NAMALWA (cell line): Measurements from ENCODE around the gene LPIN1.
"Not testable (repeated sequence)": the region's sequence is repeated elsewhere in the genome, so short reads cannot be mapped to it uniquely, and the experiment has no call there.

Source experiments
- DNase-seq: peaks from one replicate; pipeline ENCODE4 v3.0.0-alpha.2; 2015; ENCODE audit warnings: low spot score

The LPIN1 gene

GRCh38 chr2:11832531-11832930 lies 86.1 kb downstream of the LPIN1 start:
- DNase-seq, result no peak

DNA sequence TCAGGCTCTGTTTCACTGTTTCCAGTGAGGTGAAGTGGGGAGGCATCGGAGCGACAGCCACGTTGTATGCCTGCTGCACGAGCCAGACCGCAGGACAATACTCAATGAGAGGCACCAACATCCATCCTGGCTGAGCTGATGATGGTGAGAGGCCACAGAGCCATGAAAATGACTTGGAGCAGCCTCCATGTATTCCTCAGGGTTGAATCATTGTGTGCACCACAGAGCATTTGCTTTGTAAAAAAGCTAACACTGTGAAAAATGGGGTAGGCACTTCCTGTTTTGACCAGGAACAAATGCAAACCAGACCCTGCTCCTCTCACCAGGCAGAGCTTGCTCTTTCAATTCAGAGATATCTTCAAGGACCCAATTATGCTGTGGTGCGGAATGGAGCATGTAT lies 87.2 kb downstream of the LPIN1 start:
- DNase-seq, result peak; percentile 17

GRCh38 chr2:11835403-11835802 lies 89.0 kb downstream of the LPIN1 start:
- no peak for DNase-seq

- no peak for DNase-seq
Measured at GRCh38 chr2:11836647-11837219, 90.3 kb downstream of the LPIN1 start.

DNA sequence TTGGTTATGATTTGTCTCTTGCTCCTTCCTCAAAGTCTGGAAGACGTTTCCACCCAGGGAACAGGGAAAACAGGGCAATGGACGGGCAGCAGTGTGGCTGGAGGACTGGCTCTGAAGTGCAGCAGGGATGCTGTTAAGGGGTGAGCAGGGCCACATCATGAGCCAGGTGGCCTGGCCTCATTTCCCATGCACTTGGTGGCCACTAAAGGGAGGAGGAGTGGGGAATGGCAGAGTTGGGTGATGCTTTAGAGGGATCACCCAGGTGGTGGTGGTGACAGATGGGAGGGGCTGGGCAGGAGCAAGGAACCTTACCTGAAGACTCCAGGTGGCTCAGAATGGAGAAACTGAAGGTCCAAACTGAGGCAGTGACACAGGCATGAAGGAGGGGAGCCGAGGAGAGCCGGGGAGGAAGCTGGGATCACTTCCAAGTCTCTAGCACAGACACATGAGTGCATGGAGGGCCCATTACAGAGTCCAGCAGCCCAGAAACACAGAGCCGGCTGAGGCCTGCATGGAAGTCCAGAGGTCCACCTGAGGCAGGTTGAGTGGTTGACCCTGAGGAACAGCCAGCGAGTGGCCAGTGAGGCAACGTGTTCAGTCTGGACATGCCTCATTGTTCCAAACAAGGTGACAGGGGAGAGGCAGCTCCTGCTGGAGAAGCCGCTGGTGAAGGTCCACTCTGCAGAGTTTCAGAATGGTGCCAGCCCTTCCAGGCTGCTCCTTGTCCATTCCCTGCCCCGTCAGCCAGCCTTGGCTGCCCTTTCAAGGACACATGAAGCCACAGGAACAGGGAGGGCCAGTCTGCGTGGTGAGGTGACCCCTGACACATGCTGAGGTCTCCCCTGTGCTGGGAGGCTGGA lies 91.7 kb downstream of the LPIN1 start:
- no peak for DNase-seq

- no peak for DNase-seq
Measured at GRCh38 chr2:11839916-11840315, 93.5 kb downstream of the LPIN1 start.

- no peak for DNase-seq
Measured at GRCh38 chr2:11842336-11842735, 95.9 kb downstream of the LPIN1 start.

DNA sequence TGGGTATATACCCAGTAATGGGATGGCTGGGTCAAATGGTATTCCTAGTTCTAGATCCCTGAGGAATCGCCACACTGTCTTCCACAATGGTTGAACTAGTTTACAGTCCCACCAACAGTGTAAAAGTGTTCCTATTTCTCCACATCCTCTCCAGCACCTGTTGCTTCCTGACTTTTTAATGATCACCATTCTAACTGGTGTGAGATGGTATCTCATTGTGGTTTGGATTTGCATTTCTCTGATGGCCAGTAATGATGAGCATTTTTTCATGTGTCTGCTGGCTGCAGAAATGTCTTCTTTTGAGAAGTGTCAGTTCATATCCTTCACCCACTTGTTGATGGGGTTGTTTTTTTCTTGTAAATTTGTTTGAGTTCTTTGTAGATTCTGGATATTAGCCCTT lies 98.4 kb downstream of the LPIN1 start:
- not testable (repeated sequence) for DNase-seq

DNA sequence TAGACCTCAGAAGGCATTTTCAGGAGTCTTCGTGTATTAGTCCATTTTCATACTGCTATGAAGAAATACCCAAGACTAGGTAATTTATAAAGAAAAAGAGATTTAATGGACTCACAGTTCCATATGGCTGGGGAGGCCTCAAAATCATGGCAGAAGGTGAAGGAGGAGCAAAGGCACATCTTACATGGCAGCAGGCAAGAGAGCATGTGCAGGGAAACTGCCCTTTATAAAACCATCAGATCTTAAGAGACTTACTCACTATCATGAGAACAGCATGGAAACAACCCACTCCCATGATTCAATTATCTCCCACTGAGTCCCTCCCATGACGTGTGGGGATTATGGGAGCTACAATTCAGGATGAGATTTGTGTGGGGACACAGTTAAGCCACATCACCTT lies 101.5 kb downstream of the LPIN1 start:
- DNase-seq, result not testable (repeated sequence)

- no peak for DNase-seq
Measured at GRCh38 chr2:11850082-11850481, 103.7 kb downstream of the LPIN1 start.

GRCh38 chr2:11852526-11853196 lies 106.2 kb downstream of the LPIN1 start:
- DNase-seq, result no peak

DNA sequence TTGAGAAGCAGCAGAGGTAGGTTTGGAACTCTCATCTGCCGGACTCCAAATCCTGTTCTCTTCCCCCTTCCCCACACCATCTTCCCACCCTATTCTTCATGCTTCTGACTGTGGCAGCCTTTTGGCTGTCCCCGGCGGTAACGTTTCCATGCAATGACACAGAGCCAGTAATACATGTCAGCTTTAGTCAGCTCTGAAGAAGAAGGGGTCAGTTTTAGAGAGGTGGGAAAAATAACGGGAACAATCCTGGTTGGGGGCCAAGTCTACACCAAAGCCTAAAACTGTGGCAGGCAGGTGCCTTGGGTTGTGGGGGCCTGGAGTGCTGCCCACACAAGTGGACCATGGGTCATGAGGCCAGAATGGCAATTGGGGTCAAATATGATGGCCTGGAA lies 106.8 kb downstream of the LPIN1 start:
- no peak for DNase-seq

- peak; percentile 19 for DNase-seq
Measured at GRCh38 chr2:11855064-11855760, 108.8 kb downstream of the LPIN1 start.

DNA sequence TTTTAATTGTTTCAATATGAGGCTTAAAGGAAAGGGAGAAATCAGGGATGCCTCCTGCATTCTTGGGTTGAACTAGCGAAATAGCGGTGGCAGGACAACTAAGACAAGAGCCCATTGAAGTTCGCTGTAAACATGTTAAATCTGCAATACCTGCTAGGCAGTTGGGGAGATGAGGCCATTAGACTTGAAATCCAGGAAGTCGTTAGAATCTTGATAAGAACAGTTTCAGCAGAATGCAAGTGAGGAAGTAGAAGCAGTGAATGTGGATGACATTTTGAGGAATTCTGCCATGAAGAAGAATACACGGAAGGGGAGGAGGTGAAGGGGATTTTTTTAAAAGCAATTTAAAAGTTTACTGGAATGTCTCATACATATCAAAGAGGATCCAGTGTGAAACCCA lies 109.7 kb downstream of the LPIN1 start:
- no peak for DNase-seq

- DNase-seq, result no peak
Measured at GRCh38 chr2:11858883-11859282, 112.5 kb downstream of the LPIN1 start.

GRCh38 chr2:11859975-11860374 lies 113.5 kb downstream of the LPIN1 start:
- DNase-seq, result not testable (repeated sequence)

- no peak for DNase-seq
Measured at GRCh38 chr2:11861044-11861443, 114.6 kb downstream of the LPIN1 start.

GRCh38 chr2:11862049-11862448 lies 115.6 kb downstream of the LPIN1 start:
- no peak for DNase-seq

DNA sequence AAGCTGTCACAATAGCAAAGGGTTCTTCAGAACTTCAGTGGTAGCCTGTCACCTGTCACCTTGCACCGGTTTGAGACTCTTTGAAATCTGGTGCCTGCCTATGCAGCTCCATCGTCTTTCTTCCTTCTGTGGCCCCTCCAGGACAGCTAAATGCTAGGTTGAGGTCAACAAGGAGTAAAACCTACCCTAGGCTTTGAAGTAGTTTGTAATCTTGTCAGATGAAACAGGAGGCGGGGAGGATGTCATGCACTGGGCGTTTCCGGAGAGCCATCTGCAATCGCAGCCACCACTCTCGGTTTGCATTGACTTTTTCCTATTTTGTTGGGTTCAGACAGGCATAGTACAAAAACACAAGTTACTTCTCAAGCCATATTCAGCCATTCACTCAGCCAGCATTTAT lies 116.7 kb downstream of the LPIN1 start:
- DNase-seq, result peak; percentile 13

DNA sequence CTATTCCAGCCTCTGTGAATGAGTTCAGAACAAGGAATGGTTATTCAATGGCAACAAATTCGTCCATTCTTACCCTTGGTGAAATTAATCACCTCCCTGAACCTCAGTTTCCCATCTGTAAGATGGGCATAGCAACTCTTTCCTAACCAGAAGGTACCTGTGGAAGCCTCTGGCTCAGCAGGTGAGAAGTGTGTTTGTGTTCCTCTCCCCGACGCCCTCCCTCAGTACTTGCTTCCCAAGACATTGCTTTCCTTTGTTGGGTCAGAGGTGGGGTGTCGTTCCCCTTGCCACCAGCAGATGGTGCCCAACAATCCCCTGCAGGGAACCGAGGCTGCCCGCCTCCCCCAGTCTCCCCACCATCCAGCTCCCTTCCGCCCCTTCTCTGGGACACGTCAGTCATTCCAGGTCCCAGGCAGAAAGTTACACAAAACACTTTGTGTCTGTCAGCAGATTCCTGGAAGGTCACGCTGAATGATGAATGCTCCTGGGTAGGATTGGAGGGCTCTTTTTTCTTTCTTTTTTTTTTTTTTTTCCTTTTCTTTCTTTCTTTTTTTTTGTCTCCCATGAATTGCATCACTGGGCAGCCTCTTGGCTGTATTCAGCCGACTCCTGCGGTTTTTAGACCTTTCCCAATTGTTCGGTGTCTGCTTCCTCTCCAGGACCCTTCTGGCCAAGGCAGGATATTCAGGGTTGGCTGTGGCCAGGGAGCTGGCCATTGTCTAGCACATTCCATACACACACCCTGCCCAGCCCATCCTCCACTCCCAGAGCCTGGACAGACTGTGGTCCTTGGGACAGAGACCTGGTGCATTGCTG lies 117.3 kb downstream of the LPIN1 start:
- DNase-seq, result peak; percentile 79

DNA sequence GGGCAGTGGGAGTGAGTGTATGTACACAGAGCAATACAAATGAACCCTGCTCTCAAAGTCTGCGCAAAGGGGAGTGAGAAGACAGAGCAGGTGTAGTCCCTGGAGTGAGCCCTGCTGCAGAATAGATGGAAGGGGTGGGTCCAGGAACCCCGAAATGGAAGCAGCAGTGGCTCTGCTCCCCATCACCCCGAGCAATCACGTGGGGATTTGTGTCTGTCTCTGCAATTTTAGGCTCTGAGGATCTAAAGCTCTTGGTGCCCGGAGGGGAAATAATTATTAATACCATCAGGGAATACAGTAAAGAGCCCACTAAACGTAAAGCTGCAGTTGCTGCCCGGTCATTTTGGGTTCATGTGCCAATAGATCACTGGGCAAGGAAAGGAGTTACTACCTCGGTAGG lies 118.3 kb downstream of the LPIN1 start:
- DNase-seq, result no peak

GRCh38 chr2:11865378-11865777 lies 118.9 kb downstream of the LPIN1 start:
- DNase-seq, result no peak
